AG08396 (cell line): ENCODE results near the gene PCID2.
"Not testable (repeated sequence)": the region's sequence is repeated elsewhere in the genome, so short reads cannot be mapped to it uniquely, and the experiment has no call there.

Experiments
- DNase-seq: peaks from one replicate; pipeline ENCODE4 v3.0.0; 2012; ENCODE audit warnings: low spot score, mixed read lengths

The PCID2 gene

DNA sequence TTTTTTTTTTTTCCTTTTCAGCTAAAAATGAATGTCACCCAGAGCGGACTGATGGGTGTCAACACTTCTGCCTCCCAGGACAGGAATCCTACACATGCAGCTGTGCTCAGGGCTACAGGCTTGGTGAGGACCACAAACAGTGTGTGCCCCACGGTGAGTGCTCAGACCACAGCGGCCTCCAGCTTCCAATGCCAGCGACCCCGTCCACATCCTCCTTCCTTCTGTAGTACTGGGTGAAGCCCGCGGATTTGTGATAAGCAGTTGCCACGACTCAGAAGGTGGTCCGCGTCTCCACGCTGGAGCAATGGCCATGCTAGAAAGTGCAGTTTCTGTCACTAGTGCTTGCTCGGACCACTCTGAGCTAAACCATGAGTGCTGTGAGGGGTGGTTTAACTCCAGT, 44.0 kb downstream of the PCID2 start:
- DNase-seq, result no peak

GRCh38 chr13:113162783-113163685, 45.4 kb downstream of the PCID2 start:
- no peak for DNase-seq

GRCh38 chr13:113161975-113162374, 46.5 kb downstream of the PCID2 start:
- DNase-seq, result not testable (repeated sequence)

DNA sequence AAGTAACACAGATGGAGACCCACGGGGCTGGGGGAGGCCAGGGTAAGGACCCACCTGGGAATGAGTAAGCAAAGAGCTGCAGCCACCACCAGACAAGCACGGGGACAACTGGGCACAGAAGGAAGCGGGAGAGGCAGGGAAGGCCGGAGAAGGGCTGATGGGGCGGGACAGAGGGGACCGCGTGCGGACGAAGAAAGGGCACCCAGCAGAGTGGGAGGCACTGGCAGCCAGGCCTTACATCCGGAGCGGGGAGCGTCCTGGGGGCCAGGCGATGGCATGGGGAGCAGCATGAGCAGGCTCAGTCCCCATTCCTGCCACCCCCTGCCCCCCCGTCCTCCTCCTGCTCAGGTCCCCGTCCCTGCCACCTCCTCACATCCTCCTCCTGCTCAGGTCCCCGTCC, 47.0 kb downstream of the PCID2 start:
- DNase-seq, result no peak

- DNase-seq, result no peak
Observed at GRCh38 chr13:113160983-113161382, 47.5 kb downstream of the PCID2 start.

DNA sequence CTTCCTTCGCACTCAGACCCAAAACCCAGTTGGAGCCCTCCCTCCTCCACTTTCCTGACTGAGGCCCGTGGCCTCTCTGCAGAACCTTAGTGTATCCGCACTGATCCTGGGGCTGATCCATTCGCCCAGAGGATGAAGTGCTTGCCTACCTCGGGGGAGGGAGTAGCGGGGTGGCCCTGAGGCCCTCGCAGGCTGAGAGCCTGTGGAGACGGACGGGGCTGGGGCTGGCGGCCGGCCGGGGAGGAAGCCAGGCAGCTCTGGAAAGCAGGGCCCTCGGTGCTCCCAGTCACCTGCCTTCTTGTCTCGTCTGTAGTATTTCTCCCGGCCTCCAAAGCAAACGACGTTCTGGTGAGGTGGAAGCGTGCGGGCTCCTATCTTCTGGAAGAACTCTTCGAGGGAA, 48.8 kb downstream of the PCID2 start:
- no peak for DNase-seq

- no peak for DNase-seq
Observed at GRCh38 chr13:113158946-113159345, 49.5 kb downstream of the PCID2 start.

- DNase-seq, result no peak
Observed at GRCh38 chr13:113157929-113158747, 50.3 kb downstream of the PCID2 start, which contains the start of gene PROZ. PROZ (plus strand) TSS chr13:113158648; CDS start chr13:113158661, 13 bp downstream.

DNA sequence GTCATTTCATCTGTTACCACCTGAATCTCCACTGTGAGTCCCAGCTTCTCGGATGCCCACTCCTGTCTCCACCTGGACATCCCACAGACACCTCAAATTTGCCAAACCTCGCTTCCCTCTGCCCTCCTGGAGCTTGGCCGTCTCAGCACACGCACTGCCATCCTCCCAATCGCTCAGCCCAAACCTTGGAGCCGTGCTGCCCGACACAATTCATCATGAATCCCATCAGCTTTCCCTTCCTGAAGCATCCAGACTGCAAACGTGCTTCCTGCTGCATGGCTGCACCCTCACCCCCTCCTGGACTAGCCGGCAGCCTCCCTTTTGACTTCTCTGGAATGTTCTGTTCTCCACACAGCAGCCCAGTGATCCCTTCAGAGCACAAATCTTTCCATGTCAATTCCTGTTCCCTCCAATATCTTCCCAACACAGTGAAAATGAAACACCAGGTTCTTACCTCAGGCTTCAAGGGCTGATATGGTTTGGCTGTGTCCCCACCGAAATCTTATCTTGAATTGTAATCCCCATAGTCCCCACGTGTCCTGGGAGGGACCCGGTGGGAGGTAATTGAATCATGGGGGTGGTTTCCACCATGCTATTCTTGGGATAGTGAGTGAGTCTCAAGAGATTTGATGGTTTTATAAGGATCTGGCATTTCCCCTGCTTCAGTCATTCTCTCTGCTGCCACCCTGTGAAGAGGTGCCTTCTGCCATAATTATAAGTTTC, 51.1 kb downstream of the PCID2 start:
- DNase-seq, result no peak

DNA sequence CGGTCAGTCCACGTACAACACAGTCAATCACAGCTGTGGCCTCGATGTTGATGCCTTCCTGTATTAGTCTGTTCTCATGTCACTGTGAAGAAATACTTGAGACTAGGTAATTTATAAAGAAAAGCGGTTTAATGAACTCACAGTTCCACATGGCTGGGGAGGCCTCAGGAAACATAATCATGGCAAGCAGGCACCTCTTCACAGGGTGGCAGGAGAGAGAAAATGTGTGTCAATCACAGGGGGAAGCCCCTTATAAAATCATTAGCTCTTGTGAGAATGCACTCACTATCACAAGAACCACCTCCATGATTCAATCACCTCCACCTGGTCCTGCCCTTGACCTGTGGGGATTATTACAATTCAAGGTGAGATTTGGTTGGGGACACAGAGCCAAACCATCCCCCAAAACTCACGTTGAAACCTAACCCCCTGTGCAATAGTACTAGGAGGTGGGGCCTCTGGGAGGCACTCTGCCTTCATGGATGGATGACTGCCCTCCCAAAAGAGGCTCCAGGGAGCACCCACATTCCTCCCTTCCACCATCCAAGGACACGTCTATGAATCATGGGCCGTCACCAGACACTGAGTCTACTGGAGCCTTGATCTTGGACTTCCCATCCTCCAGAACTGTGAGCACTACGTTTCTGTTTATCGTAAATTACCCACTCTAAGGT, 52.4 kb downstream of the PCID2 start:
- DNase-seq, result no peak

GRCh38 chr13:113155201-113155600, 53.3 kb downstream of the PCID2 start:
- DNase-seq, result no peak

DNA sequence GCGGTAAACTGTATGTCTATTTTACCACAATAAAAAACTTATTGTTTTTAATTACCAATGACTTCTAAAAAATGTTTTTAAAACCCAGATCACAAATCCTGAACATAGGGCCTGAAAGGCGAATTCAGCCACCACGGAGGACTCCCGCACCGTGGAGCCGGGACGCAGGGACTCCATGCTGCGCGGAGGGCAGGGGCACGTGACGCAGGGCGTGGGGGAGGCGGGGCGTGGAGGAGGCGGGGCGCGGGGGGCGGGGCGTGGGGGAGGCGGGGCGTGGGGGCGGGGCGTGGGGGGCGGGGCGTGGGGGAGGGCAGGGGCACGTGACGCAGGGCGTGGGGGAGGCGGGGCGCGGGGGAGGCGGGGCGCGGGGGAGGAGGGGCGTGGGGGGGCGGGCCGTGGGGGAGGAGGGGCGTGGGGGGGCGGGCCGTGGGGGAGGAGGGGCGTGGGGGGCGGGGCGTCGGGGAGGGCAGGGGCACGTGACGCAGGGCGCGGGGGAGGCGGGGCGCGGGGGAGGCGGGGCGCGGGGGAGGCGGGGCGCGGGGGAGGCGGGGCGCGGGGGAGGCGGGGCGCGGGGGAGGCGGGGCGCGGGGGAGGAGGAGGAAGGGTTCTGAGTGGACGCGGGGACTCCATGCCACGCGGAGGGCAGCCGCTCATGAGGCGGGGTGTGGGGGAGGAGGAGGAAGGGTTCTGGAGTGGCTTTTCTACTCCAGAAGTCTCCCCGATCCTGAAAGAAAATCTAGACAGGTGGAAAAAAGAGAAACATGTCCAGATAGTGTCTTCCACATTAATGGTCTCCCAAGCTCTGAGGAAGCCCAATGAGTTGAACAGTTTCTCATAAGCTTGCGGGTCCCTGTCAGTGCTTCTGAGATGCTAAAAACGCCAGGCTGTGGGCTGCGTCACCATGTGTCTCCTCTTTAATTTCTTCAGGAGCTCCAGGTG, 54.4 kb downstream of the PCID2 start:
- peak; percentile 92 for DNase-seq

DNA sequence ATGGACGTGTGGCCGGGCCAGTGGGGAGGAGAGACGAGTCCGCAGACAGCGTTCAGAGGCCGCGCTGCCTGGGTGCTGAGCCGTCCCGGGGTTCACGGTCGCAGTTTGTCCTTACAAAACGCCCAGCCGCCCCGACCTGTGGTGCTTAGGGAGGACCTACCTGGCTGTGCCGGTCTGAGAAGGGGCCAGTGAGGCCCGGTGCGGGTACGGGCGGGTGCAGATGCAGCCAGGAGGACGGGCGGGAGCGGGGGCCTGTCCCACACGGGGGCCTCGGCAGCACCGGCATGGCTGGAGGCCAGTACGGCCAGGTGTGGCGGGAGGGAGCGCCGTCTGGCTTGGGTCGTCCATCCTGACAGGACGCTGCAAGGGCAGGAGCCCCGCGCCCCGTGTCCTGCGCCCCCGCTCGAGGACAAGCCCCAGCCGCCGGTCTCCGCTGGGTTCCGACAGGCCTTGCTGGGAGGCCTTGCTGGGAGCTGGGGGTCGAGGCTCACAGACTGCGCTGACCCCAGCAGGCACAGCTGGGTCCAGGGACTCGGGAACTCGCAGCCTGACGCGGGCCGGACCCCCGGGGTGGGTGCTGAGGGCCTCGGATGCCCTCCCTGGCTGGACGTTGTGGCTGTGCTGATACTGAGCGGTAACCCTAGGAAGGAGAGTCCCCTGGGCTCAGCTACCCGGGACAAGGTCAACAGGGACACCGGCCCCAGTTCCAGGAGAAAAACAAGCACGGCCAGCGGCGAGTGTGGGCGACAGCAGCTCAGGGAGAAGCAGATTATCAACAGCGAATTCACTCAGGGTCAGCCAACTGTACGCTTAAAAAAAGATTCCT, 55.3 kb downstream of the PCID2 start:
- no peak for DNase-seq

GRCh38 chr13:113152691-113152983, 55.8 kb downstream of the PCID2 start:
- no peak for DNase-seq

DNA sequence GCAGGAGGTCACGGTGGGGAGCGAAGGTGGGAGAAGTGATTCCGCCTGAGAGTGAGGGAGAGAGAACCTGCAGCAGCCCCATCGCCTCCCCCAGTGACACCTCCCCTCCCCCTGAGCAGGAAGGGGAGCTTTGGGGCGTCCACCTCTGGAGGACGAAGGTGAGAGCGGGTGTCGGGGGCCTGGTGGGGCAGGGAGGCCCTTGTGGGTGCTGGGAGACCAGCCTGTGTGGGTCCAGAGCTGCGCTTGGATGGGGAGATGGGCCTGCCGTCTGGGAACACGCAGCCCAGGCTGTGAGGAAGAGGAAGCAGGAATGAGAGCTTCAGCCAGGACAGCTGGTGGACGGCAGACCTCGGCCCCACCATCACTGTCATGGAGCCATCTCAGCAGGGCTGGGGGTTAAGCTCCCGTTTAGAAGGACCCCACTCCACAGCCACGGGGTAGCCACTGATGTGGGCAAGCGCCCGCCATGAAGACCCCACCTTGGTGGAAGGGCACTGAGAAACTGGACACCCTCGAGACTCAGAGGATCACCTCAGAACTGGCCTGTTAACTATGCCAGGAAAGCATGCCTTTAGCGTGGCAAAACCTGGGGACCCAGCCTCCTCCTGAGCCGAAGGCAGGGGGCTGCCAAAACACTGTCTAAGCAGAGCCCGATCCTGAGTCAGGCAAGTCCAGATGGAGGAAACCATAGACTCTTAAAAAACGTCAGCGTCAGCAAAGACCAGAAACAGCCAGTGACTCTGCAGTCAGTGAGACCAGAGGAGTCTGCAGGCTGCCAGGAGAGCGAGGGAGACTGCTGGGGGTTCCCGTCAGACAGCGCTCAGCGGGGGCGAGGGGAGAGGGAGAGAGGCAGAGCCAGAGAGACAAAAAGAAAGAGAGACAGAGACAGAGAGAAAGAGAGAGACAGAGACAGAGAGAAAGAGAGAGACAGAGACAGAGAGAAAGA, 56.5 kb downstream of the PCID2 start:
- peak; percentile 57 for DNase-seq

DNA sequence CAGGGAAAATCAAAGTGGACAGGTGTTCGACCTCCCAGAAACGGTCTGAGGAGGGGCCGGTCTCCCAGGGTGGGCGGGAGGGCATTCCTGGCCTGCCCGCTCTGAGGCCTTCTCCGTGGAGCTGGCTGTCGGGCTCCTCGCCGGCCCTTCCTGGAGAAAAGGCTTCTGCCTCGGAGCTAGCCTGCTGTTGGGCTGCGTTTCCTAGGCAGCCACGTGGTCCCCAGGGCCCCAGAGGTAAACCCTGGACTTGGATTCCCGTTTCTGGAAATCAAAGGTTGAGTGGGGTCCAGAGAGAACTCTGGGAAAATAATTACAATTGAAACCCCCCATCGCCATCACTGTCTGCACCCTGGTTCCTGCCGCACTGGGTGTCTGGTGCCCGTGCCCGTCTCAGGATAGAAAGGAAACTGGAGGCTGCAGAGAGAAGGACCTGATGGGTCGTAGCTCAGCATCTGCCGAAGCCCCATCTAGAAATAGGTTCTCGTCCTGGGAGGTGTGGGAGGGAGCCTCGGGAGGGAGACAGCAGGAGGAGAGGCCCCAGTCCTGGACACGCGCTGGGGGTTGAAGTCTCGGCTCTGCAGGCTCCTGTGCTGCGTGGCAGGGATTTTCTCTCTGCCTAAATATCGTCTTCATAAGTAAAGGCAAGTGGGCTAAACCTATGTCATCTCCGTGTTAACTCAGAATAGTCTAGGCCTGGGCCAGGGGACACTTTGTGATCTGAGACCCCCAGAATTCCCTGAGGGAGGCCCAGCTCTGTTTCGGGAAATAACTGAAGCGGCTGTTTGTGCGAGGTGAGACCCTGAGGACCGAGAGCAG, 57.7 kb downstream of the PCID2 start:
- DNase-seq, result no peak

- no peak for DNase-seq
Observed at GRCh38 chr13:113149711-113150549, 58.5 kb downstream of the PCID2 start.
